IMR-90 (cell line): ENCODE data around the gene RAB6A. TPM values are rescaled to one million over a fixed set of nuclear protein-coding genes. Genes with fewer than 3 reads are reported as not detected.

Source experiments
- ATAC-seq: fragments of 200-7000 bp; cut with Tn5 transposase; 2 replicates; pipeline ENCODE4 v1.9.1; 2020; ENCODE audit warnings: low read depth, mild to moderate bottlenecking, moderate library complexity
- BruUV-seq: library from RNA; stranded (reverse); fragments of 400-500 nt; replicated peaks from 2 replicates; lab custom pipeline; 2021; lab: Mats Ljungman, UMichigan
- CTCF ChIA-PET: fragments of 300-600 bp; formaldehyde crosslinking; extraction: SDS; loops from one replicate; lab custom pipeline; 2021; ENCODE audit warnings: antibody characterized with exemption; lab: Yijun Ruan, JAX
- POLR2A ChIA-PET: fragments of 300-600 bp; sonication (Branson Sonifier 250); formaldehyde crosslinking; loops from one replicate; lab custom pipeline; 2022; ENCODE audit warnings: antibody characterized with exemption; ENCODE audit not compliant: unreplicated experiment; lab: Charles Lee
- DNase-seq: peaks from one replicate; pipeline ENCODE4 v3.0.0; 2013
- H2AFZ ChIP-seq: replicated peaks from 2 replicates; pipeline ENCODE3; 2013; ENCODE audit warnings: low read length, mild to moderate bottlenecking; ENCODE audit not compliant: poor library complexity
- H2AK5ac ChIP-seq: 2 replicates; pipeline ENCODE4 v1.6.1; 2013; ENCODE audit warnings: low read depth, low read length, inconsistent platforms
- H2AK9ac ChIP-seq: replicated peaks from 2 replicates; pipeline ENCODE3; 2013; ENCODE audit warnings: mild to moderate bottlenecking, low read depth, low read length, moderate library complexity; ENCODE audit not compliant: poor library complexity
- H2BK120ac ChIP-seq: 2 replicates; pipeline ENCODE4 v1.6.1; 2013; ENCODE audit warnings: low read depth, low read length, inconsistent platforms
- H2BK15ac ChIP-seq: 3 replicates; pipeline ENCODE4 v1.6.1; 2013; ENCODE audit warnings: low read depth, low read length, inconsistent platforms
- H2BK20ac ChIP-seq: 2 replicates; pipeline ENCODE4 v1.6.1; 2013; ENCODE audit warnings: low read depth, mild to moderate bottlenecking, inconsistent platforms, low read length, moderate library complexity
- H2BK5ac ChIP-seq: 2 replicates; pipeline ENCODE4 v1.6.1; 2013; ENCODE audit warnings: mild to moderate bottlenecking, low read depth, low read length, inconsistent platforms; ENCODE audit not compliant: poor library complexity, severe bottlenecking
- H3K14ac ChIP-seq: replicated peaks from 2 replicates; pipeline ENCODE4 v1.6.1; 2013; ENCODE audit warnings: low read depth, low read length, inconsistent platforms
- H3K18ac ChIP-seq: 2 replicates; pipeline ENCODE4 v1.6.1; 2013; ENCODE audit warnings: low read depth, low read length, control low read depth
- H3K23ac ChIP-seq: 2 replicates; pipeline ENCODE4 v1.6.1; 2013; ENCODE audit warnings: low read depth, low read length, inconsistent platforms
- H3K27ac ChIP-seq: 2 replicates; pipeline ENCODE4 v1.5.1; 2013; ENCODE audit warnings: mild to moderate bottlenecking, control low read depth, low read length; ENCODE audit not compliant: insufficient read depth
- H3K27me3 ChIP-seq: 2 replicates; pipeline ENCODE4 v1.6.1; 2013; ENCODE audit warnings: low read length; ENCODE audit not compliant: control insufficient read depth, insufficient read depth
- H3K36me3 ChIP-seq: 2 replicates; pipeline ENCODE4 v1.6.1; 2013; ENCODE audit warnings: low read length, mixed read lengths; ENCODE audit not compliant: control insufficient read depth, insufficient read depth
- H3K4ac ChIP-seq: 2 replicates; pipeline ENCODE4 v1.6.1; 2013; ENCODE audit warnings: low read depth, low read length, inconsistent platforms
- H3K4me1 ChIP-seq: 2 replicates; pipeline ENCODE4 v1.6.1; 2013; ENCODE audit warnings: low read length, mixed read lengths; ENCODE audit not compliant: control insufficient read depth, insufficient read depth
- H3K4me2 ChIP-seq: 2 replicates; pipeline ENCODE4 v1.6.1; 2013; ENCODE audit warnings: low read depth, mild to moderate bottlenecking, control low read depth, low read length, moderate library complexity
- H3K4me3 ChIP-seq: 2 replicates; pipeline ENCODE4 v1.5.1; 2013; ENCODE audit warnings: low read depth, mild to moderate bottlenecking, control low read depth, low read length, moderate library complexity; ENCODE audit not compliant: insufficient read depth
- H3K56ac ChIP-seq: 2 replicates; pipeline ENCODE4 v1.6.1; 2013; ENCODE audit warnings: low read length, inconsistent platforms; ENCODE audit not compliant: insufficient read depth; ENCODE audit errors: extremely low read depth
- H3K79me1 ChIP-seq, 2 experiments: 2 replicates each; pipeline ENCODE4 v1.6.1; 2013; ENCODE audit warnings: low read length in 2 of 2, inconsistent platforms in 1 of 2, low read depth in 1 of 2
- H3K9ac ChIP-seq: 2 replicates; pipeline ENCODE4 v1.6.1; 2013; ENCODE audit warnings: low read depth, low read length, control low read depth
- H3K9me1 ChIP-seq: 2 replicates; pipeline ENCODE4 v1.6.1; 2013; ENCODE audit warnings: low read length, inconsistent platforms; ENCODE audit not compliant: insufficient read depth
- H3K9me3 ChIP-seq: 2 replicates; pipeline ENCODE4 v1.6.1; 2013; ENCODE audit warnings: low read length; ENCODE audit not compliant: control insufficient read depth, insufficient read depth
- H4K20me1 ChIP-seq: 2 replicates; pipeline ENCODE4 v1.6.1; 2013; ENCODE audit warnings: low read length, inconsistent platforms; ENCODE audit not compliant: insufficient read depth
- H4K5ac ChIP-seq: 2 replicates; pipeline ENCODE4 v1.6.1; 2013; ENCODE audit warnings: mild to moderate bottlenecking, low read depth, low read length, control low read depth
- H4K8ac ChIP-seq, 2 experiments: 2 replicates each; pipeline ENCODE4 v1.6.1; 2013; ENCODE audit warnings: low read depth in 2 of 2, low read length in 2 of 2, control low read depth in 1 of 2, inconsistent platforms in 1 of 2
- H4K91ac ChIP-seq: 2 replicates; pipeline ENCODE4 v1.6.1; 2013; ENCODE audit warnings: low read depth, low read length, inconsistent platforms; ENCODE audit not compliant: insufficient read depth
- CEBPB ChIP-seq: IDR thresholded peaks from 2 replicates; pipeline ENCODE4 v1.6.1; 2012; ENCODE audit warnings: low read depth, low read length, improper control_type of control experiment
- CTCF ChIP-seq: conservative IDR thresholded peaks from 2 replicates; pipeline ENCODE4 v1.5.1; 2012; ENCODE audit warnings: mild to moderate bottlenecking, low read depth, low read length, improper control_type of control experiment
- MAFK ChIP-seq: IDR thresholded peaks from 2 replicates; pipeline ENCODE4 v1.6.1; 2012; ENCODE audit warnings: low read depth, low read length, improper control_type of control experiment
- MAZ ChIP-seq: IDR thresholded peaks from 2 replicates; pipeline ENCODE4 v1.6.1; 2012; ENCODE audit warnings: low read depth, mild to moderate bottlenecking, low read length, improper control_type of control experiment, moderate library complexity, borderline replicate concordance
- MXI1 ChIP-seq: IDR thresholded peaks from 2 replicates; pipeline ENCODE4 v1.6.1; 2012; ENCODE audit warnings: low read depth, mild to moderate bottlenecking, low read length, moderate library complexity, borderline replicate concordance
- NFE2L2 ChIP-seq: fragments of 150-350 bp; IDR thresholded peaks from 2 replicates; pipeline ENCODE4 v1.6.1; 2016; ENCODE audit warnings: low read depth, mild to moderate bottlenecking, low read length
- RAD21 ChIP-seq: IDR thresholded peaks from 2 replicates; pipeline ENCODE4 v1.6.1; 2012; ENCODE audit warnings: low read length, improper control_type of control experiment
- SMC3 ChIP-seq: fragments of 150-350 bp; IDR thresholded peaks from 2 replicates; pipeline ENCODE4 v1.6.1; 2016; ENCODE audit warnings: low read depth, mild to moderate bottlenecking, antibody characterized with exemption, low read length, moderate library complexity
- WGBS, 2 experiments: methylation state at CpG; one replicate each; pipeline versions ENCODE4 v1.1.5 to v1.1.7; 2013; ENCODE audit warnings: missing lambda C conversion rate in 2 of 2; ENCODE audit not compliant: insufficient read length in 1 of 2; ENCODE audit errors: extremely low coverage in 2 of 2; 5-methylcytosine and 5-hydroxymethylcytosine counted together
- dilution Hi-C: fragments of 300-500 bp; cut with HindIII; formaldehyde crosslinking; loops from one replicate; pipeline ENCODE4 v1.14.3; 2018; ENCODE audit warnings: low sequenced_read_pairs; ENCODE audit not compliant: unreplicated experiment
- in situ Hi-C: fragments of 300-500 bp; cut with MboI; formaldehyde crosslinking; loops from 3 replicates; pipeline ENCODE4 v1.14.3; 2019; ENCODE audit warnings: low sequenced_read_pairs, inconsistent platforms, mixed read lengths
- intact Hi-C: fragments of 100-400 bp; cut with micrococcal nuclease; formaldehyde crosslinking; loops from 2 replicates; pipeline ENCODE4 v1.10.0; 2022
- polyA plus RNA-seq, 3 experiments: library from polyadenylated mRNA; depleted of rRNA; stranded (reverse); fragments of >200 nt; gene quantifications; 2 replicates each; pipeline ENCODE4 v1.2.3, GENCODE V29; 2012; ENCODE audit warnings: low replicate concordance in 1 of 3
- total RNA-seq: library from RNA; depleted of rRNA; stranded (reverse); fragments of >200 nt; gene quantifications from 2 replicates; pipeline ENCODE4 v1.2.3, GENCODE V29; 2012
- TF ChIP-seq, protein P1 (sequence below): fragments of 150-350 bp; IDR thresholded peaks from 2 replicates; pipeline ENCODE4 v1.6.1; 2017; ENCODE audit warnings: mild to moderate bottlenecking, antibody characterized with exemption, low read length, low read depth

RAB6A gene
- total and polyA plus RNA-seq, 2 of the 4 experiments (the other 2 are of a cell fraction): 65.5 to 81.0 TPM

GRCh38 chr11:73625696-73626318, 135.1 kb downstream of the RAB6A start:
- in situ Hi-C loops (loop anchor here (5.0 to 10.0 kb wide), 2 partner anchors 36 to 309 kb away; no protein-coding TSS in a partner anchor), dilution Hi-C loops (no loop called here), intact Hi-C loops (loop anchor here (1.0 to 2.0 kb wide), 3 partner anchors 35 to 305 kb away; no protein-coding TSS in a partner anchor)
- H2BK15ac ChIP-seq: no peak overlapping the region
- 20% methylated on average over 1 of the region's 19 CpGs; no CpG with 5 or more reads in 1 of the 2 experiments for WGBS, 2 experiments
- no peak overlapping the region for H2BK20ac ChIP-seq
- no peaks in the 10 kb centered on the region for H3K36me3 ChIP-seq
- peak overlapping the region in 1 of 2 experiments; percentile 49; a peak in 1 of 4 replicates for H4K8ac ChIP-seq
- H3K14ac ChIP-seq: no peak overlapping the region
- peak overlapping the region; percentile 95 for H3K4me2 ChIP-seq
- no peak overlapping the region for H3K56ac ChIP-seq
- no peak overlapping the region for H4K5ac ChIP-seq
- peak overlapping the region; percentile 8; the same call in 1 of the 2 replicates for H3K4me3 ChIP-seq
- H3K27ac ChIP-seq: no peak overlapping the region
- H3K9ac ChIP-seq: no peak overlapping the region
- no peak overlapping the region for H4K91ac ChIP-seq
- H2BK5ac ChIP-seq: no peak overlapping the region
- H3K9me3 ChIP-seq: no peaks in the 10 kb centered on the region
- no peaks in the 10 kb centered on the region for H3K9me1 ChIP-seq
- H2BK120ac ChIP-seq: no peak overlapping the region
- no peaks in the 10 kb centered on the region for H4K20me1 ChIP-seq
- peak overlapping the region; percentile 37 for H2AK9ac ChIP-seq
- DNase-seq: peak; percentile 59
- TF ChIP-seq NFE2L2 (no peak), CTCF (peak; percentile 86), MAZ (no peak), CEBPB (no peak), MXI1 (no peak), SMC3 (peak; percentile 83), MAFK (no peak), RAD21 (peak; percentile 81)
- TF ChIP-seq, protein P1, sequence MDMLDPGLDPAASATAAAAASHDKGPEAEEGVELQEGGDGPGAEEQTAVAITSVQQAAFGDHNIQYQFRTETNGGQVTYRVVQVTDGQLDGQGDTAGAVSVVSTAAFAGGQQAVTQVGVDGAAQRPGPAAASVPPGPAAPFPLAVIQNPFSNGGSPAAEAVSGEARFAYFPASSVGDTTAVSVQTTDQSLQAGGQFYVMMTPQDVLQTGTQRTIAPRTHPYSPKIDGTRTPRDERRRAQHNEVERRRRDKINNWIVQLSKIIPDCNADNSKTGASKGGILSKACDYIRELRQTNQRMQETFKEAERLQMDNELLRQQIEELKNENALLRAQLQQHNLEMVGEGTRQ: no peak
- no TSS peak for BruUV-seq
- ATAC-seq: peak; percentile 99
- H3K4me1 ChIP-seq: no peaks in the 10 kb centered on the region
- POLR2A ChIA-PET: interaction anchor here (0.7 kb wide), 1 partner anchor 18 kb away, joined by 3 read pairs; no protein-coding TSS in a partner anchor
- no peak overlapping the region for H2AK5ac ChIP-seq
- H3K18ac ChIP-seq: no peak overlapping the region
- no peak overlapping the region for H3K23ac ChIP-seq
- H2AFZ ChIP-seq: peak overlapping the region; percentile 87
- H3K27me3 ChIP-seq: peaks cover 35% of the 10 kb centered on the region
- no peaks in the 10 kb centered on the region for H3K79me1 ChIP-seq
- CTCF ChIA-PET: interaction anchor here (0.5 to 2.8 kb wide), 18 partner anchors 9 to 309 kb away, joined by 3 to 31 read pairs (median 4); no protein-coding TSS in a partner anchor
- H3K4ac ChIP-seq: no peak overlapping the region
